ENCODE data around the gene OSBPL7. TPM values are rescaled to one million over a fixed set of nuclear protein-coding genes. Genes with fewer than 3 reads are reported as not detected.

The OSBPL7 gene
- polyA plus RNA-seq, 1 donor (not counting 4 experiments of a cell fraction or from before 2014, with no cell fraction given) = 1.9 TPM

DNA sequence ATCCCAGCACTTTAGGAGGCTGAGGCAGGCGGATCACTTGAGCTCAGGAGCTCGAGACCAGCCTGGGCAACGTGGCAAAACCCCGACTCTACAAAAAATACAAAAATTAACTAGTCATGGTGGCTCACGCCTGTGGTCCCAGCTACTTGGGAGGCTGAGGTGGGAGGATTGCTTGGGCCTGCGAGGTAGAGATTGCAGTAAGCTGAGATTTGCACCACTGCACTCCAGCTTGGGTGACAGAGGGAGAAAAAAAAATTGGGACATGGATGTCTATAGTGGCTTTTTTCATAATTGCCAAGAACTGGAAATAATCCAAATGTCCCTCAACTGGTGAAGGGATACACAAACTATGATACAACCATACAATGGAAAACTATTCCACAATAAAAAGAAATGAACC, 28.6 kb downstream of the OSBPL7 start:
- Histone ChIP-seq H2AFZ (ENCODE audit: control insufficient read depth, low read length) (no peak overlapping the region), H3K4me2 (ENCODE audit: control insufficient read depth, extremely low read depth, insufficient read depth, low read depth, low read length) (no peak overlapping the region), H3K4me1 (ENCODE audit: control insufficient read depth, extremely low read depth, insufficient read depth, low read length) (no peaks in the 10 kb centered on the region), H3K9me1 (ENCODE audit: control insufficient read depth, extremely low read depth, insufficient read depth, low read length) (no peaks in the 10 kb centered on the region), H3K27ac (ENCODE audit: control insufficient read depth, insufficient read depth, low read length) (no peak overlapping the region), H3K79me2 (ENCODE audit: control insufficient read depth, insufficient read depth, low read length) (no peaks in the 10 kb centered on the region), H3K9me3 (ENCODE audit: control insufficient read depth, low read depth, low read length) (no peaks in the 10 kb centered on the region), H3K9ac (ENCODE audit: control insufficient read depth, extremely low read depth, insufficient read depth, low read length) (no peak overlapping the region), H3K4me3 (ENCODE audit: control insufficient read depth in 2 of 3, extremely low read depth in 1 of 3, insufficient read depth in 2 of 3, low read depth in 1 of 3, low read length in 3 of 3) (no peak overlapping the region), H3K36me3 (ENCODE audit: control insufficient read depth in 2 of 2, extremely low read depth in 1 of 2, insufficient read depth in 2 of 2, low read length in 2 of 2) (no peaks in the 10 kb centered on the region), H4K20me1 (ENCODE audit: control insufficient read depth, extremely low read depth, insufficient read depth, low read length) (no peaks in the 10 kb centered on the region), H3K27me3 (ENCODE audit: control insufficient read depth, extremely low read depth, insufficient read depth, low read length) (peaks cover 38% of the 10 kb centered on the region)
- dilution Hi-C loops (cut with MboI; ENCODE audit: extremely low pct_ligation_motif_present, low sequenced_read_pairs) = no loop called here
- DNase-seq (ENCODE audit: low read depth, low spot score) (no peak), FAIRE-seq (no peak)
- TF ChIP-seq EZH2 (IDR thresholded peaks at IDR 0.05; ENCODE audit: low read length) (no peak), CTCF (optimal IDR thresholded peaks at IDR 0.05 in 1 of 3, IDR thresholded peaks at IDR 0.05 in 1 of 3, conservative IDR thresholded peaks at IDR 0.05 in 1 of 3; ENCODE audit: extremely low read depth in 1 of 3, insufficient read depth in 2 of 3, low read length in 3 of 3) (no peak)

- no peaks in the 10 kb centered on the region for H3K79me2 ChIP-seq (ENCODE audit: control insufficient read depth, insufficient read depth, low read length)
- H3K4me1 ChIP-seq (ENCODE audit: control insufficient read depth, extremely low read depth, insufficient read depth, low read length) = no peaks in the 10 kb centered on the region
- no peak overlapping the region for H3K9ac ChIP-seq (ENCODE audit: control insufficient read depth, extremely low read depth, insufficient read depth, low read length)
- H3K4me2 ChIP-seq (ENCODE audit: control insufficient read depth, extremely low read depth, insufficient read depth, low read depth, low read length) = no peak overlapping the region
- no peaks in the 10 kb centered on the region for H3K9me3 ChIP-seq (ENCODE audit: control insufficient read depth, low read depth, low read length)
- FAIRE-seq (no peak), DNase-seq (ENCODE audit: low read depth, low spot score) (no peak)
- no peaks in the 10 kb centered on the region for H3K36me3 ChIP-seq (ENCODE audit: control insufficient read depth in 2 of 2, extremely low read depth in 1 of 2, insufficient read depth in 2 of 2, low read length in 2 of 2)
- no peaks in the 10 kb centered on the region for H3K9me1 ChIP-seq (ENCODE audit: control insufficient read depth, extremely low read depth, insufficient read depth, low read length)
- TF ChIP-seq EZH2 (IDR thresholded peaks at IDR 0.05; ENCODE audit: low read length) (no peak), CTCF (optimal IDR thresholded peaks at IDR 0.05 in 1 of 3, IDR thresholded peaks at IDR 0.05 in 1 of 3, conservative IDR thresholded peaks at IDR 0.05 in 1 of 3; ENCODE audit: extremely low read depth in 1 of 3, insufficient read depth in 2 of 3, low read length in 3 of 3) (no peak)
- H3K27ac ChIP-seq (ENCODE audit: control insufficient read depth, insufficient read depth, low read length) = no peak overlapping the region
- no peak overlapping the region for H3K4me3 ChIP-seq (ENCODE audit: control insufficient read depth in 2 of 3, extremely low read depth in 1 of 3, insufficient read depth in 2 of 3, low read depth in 1 of 3, low read length in 3 of 3)
- no peaks in the 10 kb centered on the region for H4K20me1 ChIP-seq (ENCODE audit: control insufficient read depth, extremely low read depth, insufficient read depth, low read length)
- H2AFZ ChIP-seq (ENCODE audit: control insufficient read depth, low read length) = no peak overlapping the region
- H3K27me3 ChIP-seq (ENCODE audit: control insufficient read depth, extremely low read depth, insufficient read depth, low read length) = peaks cover 39% of the 10 kb centered on the region
- dilution Hi-C loops (cut with MboI; ENCODE audit: extremely low pct_ligation_motif_present, low sequenced_read_pairs) = no loop called here
These were observed 29.1 kb downstream of the OSBPL7 start for GRCh38 chr17:47792457-47792856.

Data from keratinocyte (primary cell).